ENCODE results near the gene MECR.
A peak's percentile ranks its signal among the peaks of the same experiment; 100 is the strongest.

The MECR gene

DNA sequence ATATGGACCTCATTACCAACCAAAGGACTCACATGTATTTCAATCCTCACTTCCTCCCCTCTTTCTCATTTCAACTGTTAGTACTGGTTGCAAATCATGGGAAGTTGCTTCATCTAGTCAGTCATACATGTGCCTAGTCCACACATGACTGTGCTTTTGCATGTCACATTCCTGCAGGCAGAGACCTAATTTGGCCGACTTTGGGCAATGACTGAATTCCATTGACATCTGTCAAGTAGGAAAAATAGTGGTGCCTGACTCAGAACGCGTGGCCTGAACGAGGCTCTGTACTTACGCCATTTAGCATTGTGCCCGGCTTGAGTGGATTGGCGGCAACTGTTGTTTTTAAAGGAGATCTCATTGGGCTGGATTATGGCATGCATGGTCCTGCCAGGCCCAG, 23.6 kb upstream of the MECR start:
- DNase-seq = no peak

DNA sequence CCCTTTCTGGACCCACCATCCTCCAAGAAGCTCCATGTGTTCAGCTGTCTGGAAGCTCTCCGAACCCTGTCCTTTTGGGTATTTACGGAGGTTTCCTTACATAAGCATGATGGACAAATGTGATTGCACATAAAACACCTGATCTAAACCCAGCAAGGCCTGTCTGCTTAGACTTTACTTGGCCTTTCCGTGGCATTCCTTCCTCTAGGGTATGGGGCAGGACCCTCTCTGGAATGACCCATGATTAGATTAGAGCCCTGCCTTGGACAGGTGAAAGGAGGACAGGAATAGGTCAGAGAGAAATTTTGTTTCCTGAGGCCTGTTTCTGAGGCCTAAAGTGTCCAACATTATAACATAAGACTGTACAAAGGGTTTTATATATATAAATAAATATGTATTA, 22.4 kb upstream of the MECR start:
- DNase-seq = no peak

GRCh38 chr1:29251164-29252124, 20.7 kb upstream of the MECR start:
- no peak for DNase-seq

DNA sequence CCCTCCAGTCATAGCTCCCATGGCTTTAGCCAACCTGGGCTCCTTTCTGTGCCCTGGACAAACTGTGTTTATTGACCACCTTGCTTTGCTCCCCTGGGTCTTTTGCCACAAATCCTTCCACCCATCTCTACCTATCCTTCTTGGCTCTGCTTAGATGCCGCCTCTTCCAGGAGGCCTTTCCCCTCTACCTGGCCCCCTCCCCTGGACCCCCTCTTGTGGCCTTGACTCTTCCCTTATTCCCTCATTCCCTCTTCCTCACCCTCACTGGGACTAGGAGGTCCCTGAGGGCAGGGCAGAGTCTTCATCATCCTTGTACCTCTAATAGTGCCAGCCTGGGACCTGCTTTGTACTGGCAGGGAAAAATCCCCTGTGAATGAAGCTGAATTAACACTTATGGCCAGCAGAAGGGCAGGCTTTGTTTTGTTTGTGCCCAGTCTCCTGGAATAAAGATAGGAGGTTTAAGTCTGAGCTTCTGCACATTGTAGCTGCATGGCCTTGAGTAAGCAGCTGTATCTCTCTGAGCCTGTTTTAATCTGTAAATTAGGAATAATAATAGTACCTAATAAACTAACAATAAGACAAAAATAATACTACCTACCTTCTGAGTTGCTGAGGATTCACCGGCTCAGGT, 19.3 kb upstream of the MECR start:
- no peak for DNase-seq

DNA sequence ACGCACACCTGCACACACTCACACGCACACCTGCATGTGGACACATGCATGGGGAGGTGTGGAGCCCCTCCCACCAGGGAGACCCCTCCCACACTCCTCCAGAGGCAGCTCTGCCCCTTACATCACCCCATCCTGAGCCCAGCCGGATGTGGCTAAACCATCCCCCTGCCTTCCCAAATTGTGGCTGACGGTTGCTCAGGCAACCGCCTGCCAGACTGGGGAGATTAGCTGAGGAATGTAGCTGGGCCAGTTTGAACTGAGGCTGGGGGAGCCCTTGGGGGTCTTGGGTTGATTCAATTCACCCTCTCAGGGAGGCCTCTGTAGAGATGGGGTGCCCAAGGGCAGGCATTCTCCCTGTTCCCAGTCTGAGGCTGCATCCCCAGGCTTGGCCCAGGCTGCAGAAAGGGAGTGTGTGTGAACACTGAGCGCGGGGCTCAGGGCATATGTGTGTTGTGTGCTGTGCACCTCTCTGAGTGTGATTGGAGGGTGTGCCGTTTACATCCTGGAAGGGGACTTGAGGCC, 18.5 kb upstream of the MECR start:
- peak; percentile 60 for DNase-seq

DNA sequence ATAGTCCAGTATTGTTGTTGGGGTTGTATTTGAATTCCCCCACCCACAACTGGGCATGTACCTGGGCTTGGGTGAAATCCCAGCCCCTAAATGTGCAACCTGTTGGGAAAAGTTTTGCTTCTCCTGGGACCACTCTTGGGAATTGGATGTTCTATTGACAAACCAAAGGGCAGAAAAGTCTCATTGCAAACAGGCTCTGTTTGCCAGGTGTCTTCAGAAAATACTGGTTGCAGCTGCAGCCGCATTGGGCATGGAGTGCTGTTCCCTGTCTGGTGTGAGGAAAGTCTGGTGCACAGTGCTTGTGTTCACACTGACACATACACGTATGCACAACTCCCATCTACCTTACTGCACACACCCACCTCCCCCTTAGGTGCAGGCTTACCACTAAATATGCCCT, 17.7 kb upstream of the MECR start:
- DNase-seq = no peak

GRCh38 chr1:29247571-29248273, 17.0 kb upstream of the MECR start:
- no peak for DNase-seq

DNA sequence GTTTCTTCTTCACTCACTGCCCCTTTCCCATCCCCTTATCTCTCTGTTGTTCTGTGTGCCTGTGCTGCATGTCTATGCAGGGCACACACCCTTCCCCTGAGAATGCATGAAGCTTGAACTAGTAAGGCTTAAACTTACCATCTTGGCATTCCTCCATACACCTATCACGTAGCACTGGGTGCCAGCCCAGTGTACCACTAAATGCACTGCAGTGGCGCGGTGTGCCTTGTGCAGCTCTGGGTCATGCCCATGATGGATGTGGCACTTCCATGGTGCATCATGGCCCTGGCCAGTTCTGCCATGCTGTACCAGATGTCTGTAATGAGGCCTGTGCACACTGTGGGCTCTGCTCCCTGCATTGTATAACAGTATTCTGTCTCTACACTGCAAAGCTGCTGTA, 16.3 kb upstream of the MECR start:
- DNase-seq = no peak

DNA sequence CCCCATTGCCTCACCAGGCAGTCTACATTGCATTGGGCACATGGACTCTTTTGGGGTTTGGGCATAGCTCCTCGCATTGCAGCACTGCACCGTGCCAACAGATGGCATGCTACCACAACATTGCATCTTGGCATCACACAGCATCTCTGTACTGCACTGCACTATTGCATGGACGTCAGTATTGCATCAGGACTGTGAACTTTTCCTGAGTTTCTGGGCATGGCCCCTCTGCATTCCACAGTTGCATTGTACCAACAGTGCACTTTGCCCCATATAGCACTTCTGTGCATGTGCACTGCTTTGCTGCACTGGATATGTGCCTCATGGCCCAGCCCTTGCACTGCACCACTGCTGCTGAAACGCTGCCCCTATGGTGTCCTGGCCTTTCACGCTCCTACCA, 15.1 kb upstream of the MECR start:
- DNase-seq = no peak

DNA sequence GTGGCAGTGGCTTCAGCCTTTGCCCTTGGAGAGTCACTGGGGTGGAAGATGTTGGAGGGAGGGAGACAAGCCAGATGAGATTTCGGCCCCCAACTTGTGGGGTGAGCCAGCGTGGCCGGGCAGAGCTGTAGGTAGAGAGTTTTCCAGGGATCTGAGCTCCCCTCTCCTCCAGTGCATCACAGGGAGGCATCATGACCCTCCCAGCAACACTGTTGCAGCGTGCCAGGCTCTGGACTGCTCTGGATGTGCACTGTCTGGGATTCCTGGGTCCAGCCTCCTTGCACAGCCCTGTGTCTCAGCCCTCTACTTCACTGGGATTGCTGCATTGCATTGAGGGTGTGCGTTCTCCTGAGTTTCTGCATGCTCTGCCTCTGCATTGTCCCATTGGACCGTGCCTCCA, 14.5 kb upstream of the MECR start:
- DNase-seq = no peak

DNA sequence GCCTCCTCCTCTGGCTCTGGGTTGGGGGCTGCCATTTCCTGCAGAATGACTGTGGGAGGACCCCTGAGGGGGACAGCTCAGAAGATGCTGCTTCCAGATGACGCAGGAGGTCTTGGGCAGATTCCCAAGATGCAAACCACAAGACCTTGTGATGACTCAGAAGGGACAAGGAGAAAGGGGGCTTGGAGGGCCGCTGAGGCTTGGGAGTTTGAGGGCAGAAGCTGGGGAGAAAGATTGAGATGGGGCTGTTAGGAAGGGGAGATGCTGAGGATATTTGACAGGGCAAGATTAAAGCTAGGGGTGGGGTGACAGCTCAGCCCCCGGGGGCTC, 13.1 kb upstream of the MECR start:
- DNase-seq = no peak

GRCh38 chr1:29243023-29243870, 12.5 kb upstream of the MECR start:
- DNase-seq = no peak

GRCh38 chr1:29240986-29241385, 10.3 kb upstream of the MECR start:
- peak; percentile 91 for DNase-seq

GRCh38 chr1:29240400-29240837, 9.7 kb upstream of the MECR start:
- peak; percentile 96 for DNase-seq

- DNase-seq = peak; percentile 53
These were observed 8.4 kb upstream of the MECR start for GRCh38 chr1:29239142-29239541.

DNA sequence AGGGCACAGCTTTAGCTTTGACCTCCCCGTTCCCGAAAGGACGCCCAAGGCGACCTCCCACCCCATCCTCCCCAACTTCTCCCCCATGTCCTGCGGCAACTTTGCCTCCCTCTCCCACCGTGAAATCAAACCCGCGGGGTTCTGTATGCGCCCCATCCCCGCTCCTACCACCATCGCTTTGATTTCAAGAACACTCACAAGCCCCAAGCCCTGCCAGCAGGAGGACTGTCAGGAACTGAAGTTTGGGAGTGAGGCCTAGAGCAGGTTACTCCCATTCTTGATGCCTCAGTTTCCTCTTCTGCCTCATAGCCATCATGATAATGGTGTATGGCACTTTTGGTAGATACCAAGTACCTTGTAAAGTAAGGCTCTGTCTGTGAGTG, 7.9 kb upstream of the MECR start:
- peak; percentile 54 for DNase-seq

GRCh38 chr1:29237852-29238619, 7.3 kb upstream of the MECR start:
- DNase-seq = peak; percentile 70

GRCh38 chr1:29237129-29237821, 6.5 kb upstream of the MECR start:
- DNase-seq = peak; percentile 66

DNA sequence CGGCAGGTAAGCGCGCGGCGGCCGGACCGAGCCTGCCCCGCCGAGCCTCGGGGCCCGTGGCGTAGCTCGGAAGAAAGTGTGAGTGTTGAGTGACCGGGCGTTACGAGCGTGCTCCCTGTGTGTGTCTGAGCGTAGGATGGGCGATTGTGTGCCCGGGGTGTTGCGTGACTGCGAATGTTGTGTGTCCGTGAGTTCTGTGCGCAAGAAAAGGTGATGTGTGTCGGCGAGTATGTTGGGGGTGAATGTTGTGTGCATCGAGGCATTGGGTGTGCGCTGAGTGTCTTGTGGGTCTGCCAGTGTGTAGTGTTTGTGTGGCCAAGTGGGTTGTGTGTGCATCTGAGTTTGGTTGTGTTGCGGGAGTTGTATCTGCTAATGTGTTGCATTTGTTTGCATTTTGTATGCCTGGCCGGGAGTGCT, 6.0 kb upstream of the MECR start:
- peak; percentile 54 for DNase-seq

GRCh38 chr1:29235955-29236711, 5.4 kb upstream of the MECR start, which contains the start of gene PTPRU:
Gene PTPRU (plus strand): TSS chr1:29236522. CDS start chr1:29236645, 123 bp downstream.
- DNase-seq = peak; percentile 87
